ENCODE data around the gene SOX30. TPM values are rescaled to one million over a fixed set of nuclear protein-coding genes. Genes with fewer than 3 reads are reported as not detected.

Gene SOX30
- total and polyA plus RNA-seq, 2 of the 13 experiments (the other 11 are each of a cell fraction or from before 2014, with no cell fraction given): 0.05 TPM; not detected in 1

DNA sequence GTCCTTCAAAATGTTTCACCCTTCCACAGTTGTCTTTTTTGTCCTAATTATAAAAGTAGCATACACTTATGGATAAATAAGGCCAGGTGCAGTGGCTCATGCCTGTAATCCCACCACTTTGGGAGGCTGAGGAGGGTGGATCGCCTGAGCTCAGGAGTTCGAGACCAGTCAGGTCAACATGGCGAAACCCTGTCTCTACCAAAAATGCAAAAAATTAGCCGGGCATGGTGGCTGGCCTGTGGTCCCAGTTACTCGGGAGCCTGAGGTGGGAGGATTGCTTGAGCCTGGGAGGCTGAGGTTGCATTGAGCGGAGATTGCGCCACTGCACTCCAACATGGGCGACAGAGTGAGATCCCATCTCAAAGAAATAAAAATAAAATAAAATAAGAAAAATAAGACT lies 20.7 kb upstream of the SOX30 start:
- Histone ChIP-seq H3K27ac (ENCODE audit: extremely low read length, insufficient read depth, low read length) (no peak overlapping the region), H2AFZ (ENCODE audit: low read length) (no peak overlapping the region), H4K20me1 (ENCODE audit: insufficient read depth, low read length) (no peaks in the 10 kb centered on the region), H3K79me2 (ENCODE audit: insufficient read depth, low read length) (no peaks in the 10 kb centered on the region), H3K9ac (ENCODE audit: insufficient read depth, low read depth, low read length) (no peak overlapping the region), H3K4me2 (ENCODE audit: low read depth, low read length) (no peak overlapping the region), H3K4me1 (ENCODE audit: insufficient read depth, low read length) (peaks cover 15% of the 10 kb centered on the region; the same call in 1 of the 2 replicates), H3K4me3 (replicated peaks in 1 of 3; ENCODE audit: insufficient read depth in 1 of 3, low read depth in 2 of 3, low read length in 3 of 3) (no peak overlapping the region), H3K9me3 (ENCODE audit: low read length) (peaks cover 6% of the 10 kb centered on the region; the same call in 1 of the 2 replicates), H3K36me3 (replicated peaks in 1 of 2; ENCODE audit: control insufficient read depth in 1 of 2, insufficient read depth in 2 of 2, low read length in 2 of 2) (no peaks in the 10 kb centered on the region), H3K27me3 (ENCODE audit: control insufficient read depth in 1 of 2, insufficient read depth in 2 of 2, low read length in 2 of 2) (no peaks in the 10 kb centered on the region)
- no TSS peak for BruUV-seq (replicated peaks)
- in situ Hi-C loops (cut with HindIII; ENCODE audit: extremely low pct_ligation_motif_present, low pct_unique_long_range_greater_than_20kb): loop anchor here (5.0 kb wide), 1 partner anchor 69 kb away; the partner anchor contains the start of gene LSM11
- POLR2A ChIA-PET: no interaction called here
- no peak for TF ChIP-seq ZNF432 (CRISPR knock-in tag; IDR thresholded peaks at IDR 0.05; ENCODE audit: borderline replicate concordance)
- TF ChIP-seq TEAD3 (CRISPR knock-in tag; optimal IDR thresholded peaks at IDR 0.05; ENCODE audit: borderline replicate concordance): no peak
- TF ChIP-seq GABPA (IDR thresholded peaks at IDR 0.05; ENCODE audit: low read depth, low read length): no peak
- no peak for TF ChIP-seq GABPA (CRISPR knock-in tag; IDR thresholded peaks at IDR 0.05; ENCODE audit: low read depth)
- TF ChIP-seq MTF1 (CRISPR knock-in tag; IDR thresholded peaks at IDR 0.05): no peak
- no peak for TF ChIP-seq ARID4A (CRISPR knock-in tag; IDR thresholded peaks at IDR 0.05; ENCODE audit: borderline replicate concordance)
- TF ChIP-seq MLLT10 (CRISPR knock-in tag; IDR thresholded peaks at IDR 0.05): no peak
- ATAC-seq: no peak
- WGBS (ENCODE audit: low lambda C conversion rate): 74% methylated on average over 8 of the region's 8 CpGs
- DNase-seq (ENCODE audit: low spot score): no peak
- no peak for FAIRE-seq
- CTCF ChIA-PET (ENCODE audit: low intra/inter-chr PET ratio, low total read pairs): no interaction called here
- intact Hi-C loops (cut with micrococcal nuclease; ENCODE audit: unreplicated experiment): no loop called here

All from HepG2 (cell line).